ENCODE data around the gene STX16. TPM values are rescaled to one million over a fixed set of nuclear protein-coding genes. Genes with fewer than 3 reads are reported as not detected.
A peak's percentile ranks its signal among the peaks of the same experiment; 100 is the strongest.

The STX16 gene
- polyA plus RNA-seq, 3 donors, result 15.6 to 165 (median 27.4) TPM

DNA sequence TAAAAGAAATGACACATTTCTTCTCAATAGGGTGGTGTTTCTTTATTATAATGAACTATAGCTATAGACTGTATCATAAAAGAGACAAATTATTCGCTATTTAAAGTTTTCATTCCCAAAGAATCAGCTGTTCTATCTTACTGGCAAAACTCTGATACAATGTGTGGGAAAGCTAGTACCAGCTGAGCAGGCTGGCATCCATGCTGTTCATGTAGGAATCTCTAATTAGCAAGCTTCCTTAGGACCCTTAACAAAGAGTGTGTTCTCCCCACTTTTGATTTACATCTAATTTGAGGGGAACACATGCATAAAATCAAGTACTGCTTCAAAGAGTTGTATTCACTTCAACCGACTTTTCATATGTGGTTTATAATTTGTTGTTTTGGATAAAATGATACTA lies 13.2 kb downstream of the STX16 start:
- no peak overlapping the region for H3K27ac Mint-ChIP-seq
- peaks cover 47 to 69% of the 10 kb centered on the region in 2 donors for H3K36me3 Mint-ChIP-seq

DNA sequence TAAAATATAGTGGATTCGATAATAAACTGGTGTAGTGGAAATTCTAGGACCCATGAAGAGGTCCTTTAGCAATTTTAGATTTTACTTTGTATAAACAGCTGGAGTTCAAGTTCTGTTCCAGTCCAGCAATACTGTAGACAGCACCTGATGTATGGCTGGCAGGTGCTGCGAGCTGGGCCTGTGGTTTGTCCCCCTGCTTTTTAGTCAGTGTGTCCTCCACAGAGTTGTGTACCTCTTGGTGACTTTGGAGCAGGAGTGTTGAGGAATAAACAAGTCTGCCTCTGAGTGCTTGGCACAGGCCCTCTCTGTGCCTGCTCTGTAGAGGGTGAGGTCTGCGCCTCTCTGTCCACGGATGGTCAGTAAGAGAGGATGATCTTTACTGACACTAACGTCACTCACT lies 13.8 kb downstream of the STX16 start:
- WGBS (ENCODE audit: insufficient coverage), result 81% methylated on average over 4 of the region's 5 CpGs
- peaks cover 16% of the 10 kb centered on the region for H3K4me1 Mint-ChIP-seq

More for the DNA sequence above, 13.2 kb downstream of the STX16 start:
- Histone ChIP-seq H3K36me3 (replicated peaks in 1 of 2; ENCODE audit: control insufficient read depth in 1 of 2, insufficient read depth in 2 of 2, low read length in 2 of 2) (peaks cover 51 to 92% of the 10 kb centered on the region in 2 donors), H3K27ac (ENCODE audit: low read depth in 1 of 2, low read length in 2 of 2) (peak overlapping the region in 1 of 2 donors; percentile 28), H3K4me3 (replicated peaks in 1 of 3; ENCODE audit: low read depth in 2 of 3, low read length in 3 of 3) (no peak overlapping the region), H3K9ac (ENCODE audit: insufficient read depth, low read length, poor library complexity, severe bottlenecking) (no peak overlapping the region), H3K79me2 (ENCODE audit: insufficient read depth, low read length) (peaks cover 82% of the 10 kb centered on the region), H3K4me2 (replicated peaks; ENCODE audit: extremely low read depth, low read length, poor library complexity, severe bottlenecking) (no peak overlapping the region), H3K27me3 (ENCODE audit: control insufficient read depth in 2 of 2, insufficient read depth in 2 of 2, low read length in 2 of 2) (no peaks in the 10 kb centered on the region), H4K20me1 (ENCODE audit: insufficient read depth, low read length) (peaks cover 94% of the 10 kb centered on the region), H2AFZ (ENCODE audit: insufficient read depth, low read depth, low read length, poor library complexity, severe bottlenecking) (no peak overlapping the region), H3K4me1 (ENCODE audit: control insufficient read depth in 1 of 2, insufficient read depth in 2 of 2, low read length in 2 of 2) (no peaks in the 10 kb centered on the region), H3K9me3 (replicated peaks in 1 of 2; ENCODE audit: control insufficient read depth in 1 of 2, insufficient read depth in 1 of 2, low read length in 2 of 2) (no peaks in the 10 kb centered on the region)
- no peaks in the 10 kb centered on the region for H3K9me3 Mint-ChIP-seq
- no peak overlapping the region for H3K4me3 Mint-ChIP-seq
- H3K27me3 Mint-ChIP-seq (ENCODE audit: low read depth in 3 of 3), result peaks cover 0 to 1% (median 0%) of the 10 kb centered on the region in 3 donors
- intact Hi-C loops (cut with micrococcal nuclease), result no loop called here
- peaks cover 20% of the 10 kb centered on the region for H3K4me1 Mint-ChIP-seq
- TF ChIP-seq, protein P1, sequence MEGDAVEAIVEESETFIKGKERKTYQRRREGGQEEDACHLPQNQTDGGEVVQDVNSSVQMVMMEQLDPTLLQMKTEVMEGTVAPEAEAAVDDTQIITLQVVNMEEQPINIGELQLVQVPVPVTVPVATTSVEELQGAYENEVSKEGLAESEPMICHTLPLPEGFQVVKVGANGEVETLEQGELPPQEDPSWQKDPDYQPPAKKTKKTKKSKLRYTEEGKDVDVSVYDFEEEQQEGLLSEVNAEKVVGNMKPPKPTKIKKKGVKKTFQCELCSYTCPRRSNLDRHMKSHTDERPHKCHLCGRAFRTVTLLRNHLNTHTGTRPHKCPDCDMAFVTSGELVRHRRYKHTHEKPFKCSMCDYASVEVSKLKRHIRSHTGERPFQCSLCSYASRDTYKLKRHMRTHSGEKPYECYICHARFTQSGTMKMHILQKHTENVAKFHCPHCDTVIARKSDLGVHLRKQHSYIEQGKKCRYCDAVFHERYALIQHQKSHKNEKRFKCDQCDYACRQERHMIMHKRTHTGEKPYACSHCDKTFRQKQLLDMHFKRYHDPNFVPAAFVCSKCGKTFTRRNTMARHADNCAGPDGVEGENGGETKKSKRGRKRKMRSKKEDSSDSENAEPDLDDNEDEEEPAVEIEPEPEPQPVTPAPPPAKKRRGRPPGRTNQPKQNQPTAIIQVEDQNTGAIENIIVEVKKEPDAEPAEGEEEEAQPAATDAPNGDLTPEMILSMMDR (IDR thresholded peaks at IDR 0.05), result no peak
- DNase-seq, result no peak
- WGBS (ENCODE audit: insufficient coverage), result no CpG with 5 or more reads among the region's 2 CpGs

More for the DNA sequence above, 13.8 kb downstream of the STX16 start:
- H3K9me3 ChIP-seq (replicated peaks in 1 of 2; ENCODE audit: control insufficient read depth in 1 of 2, insufficient read depth in 1 of 2, low read length in 2 of 2), result no peaks in the 10 kb centered on the region
- peak overlapping the region in 1 of 2 donors; percentile 28 for H3K27ac ChIP-seq (ENCODE audit: low read depth in 1 of 2, low read length in 2 of 2)
- H3K4me1 ChIP-seq (ENCODE audit: control insufficient read depth in 1 of 2, insufficient read depth in 2 of 2, low read length in 2 of 2), result no peaks in the 10 kb centered on the region
- H3K27me3 ChIP-seq (ENCODE audit: control insufficient read depth in 2 of 2, insufficient read depth in 2 of 2, low read length in 2 of 2), result no peaks in the 10 kb centered on the region
- H3K79me2 ChIP-seq (ENCODE audit: insufficient read depth, low read length), result peaks cover 76% of the 10 kb centered on the region
- no peak for DNase-seq
- H2AFZ ChIP-seq (ENCODE audit: insufficient read depth, low read depth, low read length, poor library complexity, severe bottlenecking), result no peak overlapping the region
- Mint-ChIP-seq H3K9me3 (no peaks in the 10 kb centered on the region), H3K36me3 (peaks cover 53 to 74% of the 10 kb centered on the region in 2 donors), H3K4me3 (no peak overlapping the region), H3K27ac (peak overlapping the region in 2 of 7 donors; percentile 41 to 74), H3K27me3 (ENCODE audit: low read depth in 3 of 3) (peaks cover 0 to 1% (median 0%) of the 10 kb centered on the region in 3 donors)
- intact Hi-C loops (cut with micrococcal nuclease), result no loop called here
- TF ChIP-seq, protein P1 (IDR thresholded peaks at IDR 0.05), result no peak
- H3K9ac ChIP-seq (ENCODE audit: insufficient read depth, low read length, poor library complexity, severe bottlenecking), result no peak overlapping the region
- peaks cover 93% of the 10 kb centered on the region for H4K20me1 ChIP-seq (ENCODE audit: insufficient read depth, low read length)
- H3K4me3 ChIP-seq (replicated peaks in 1 of 3; ENCODE audit: low read depth in 2 of 3, low read length in 3 of 3), result no peak overlapping the region
- no peak overlapping the region for H3K4me2 ChIP-seq (replicated peaks; ENCODE audit: extremely low read depth, low read length, poor library complexity, severe bottlenecking)
- peaks cover 57 to 95% of the 10 kb centered on the region in 2 donors for H3K36me3 ChIP-seq (replicated peaks in 1 of 2; ENCODE audit: control insufficient read depth in 1 of 2, insufficient read depth in 2 of 2, low read length in 2 of 2)

Measured in CD14-positive monocyte (primary cell).